ENCODE data around the gene ZNF446. TPM values are rescaled to one million over a fixed set of nuclear protein-coding genes. Genes with fewer than 3 reads are reported as not detected.

The ZNF446 gene
- 13.0 and 16.4 TPM in 2 replicates for total RNA-seq (2013; cell fraction: nucleolus; rRNA removed)
- total RNA-seq (2014; rRNA removed) = 6.5 and 6.9 TPM in 2 replicates
- 2.3 and 2.5 TPM in 2 replicates for total RNA-seq (2014; rRNA removed; fragmentation: Illumina TruSeq; extraction: Trizol)
- 5.6 and 6.0 TPM in 2 replicates for total RNA-seq (2021)
- polyA plus RNA-seq (2011; ENCODE audit: low read depth) = 2.3 TPM
- 1.1 and 3.5 TPM in 2 replicates for polyA plus RNA-seq (2011; rRNA removed)
- polyA plus RNA-seq (2011; cell fraction: cytosol; rRNA removed) = 4.5 and 7.9 TPM in 2 replicates
- 15.2 and 15.6 TPM in 2 replicates for polyA plus RNA-seq (2011; cell fraction: nucleus; rRNA removed)
- 7.6 and 8.0 TPM in 2 replicates for polyA plus RNA-seq (2012)
- 0.63 and 1.6 TPM in 2 replicates for polyA plus RNA-seq (2014; fragmentation: Illumina TruSeq; extraction: Trizol)
- polyA plus RNA-seq (2014; fragmentation: Nextera tagmentation; extraction: Ambion mirVana) = under 1 TPM; 0.14 to 0.49 TPM
- 5.3 and 5.8 TPM in 2 replicates for polyA plus RNA-seq (2014; rRNA removed)
- polyA plus RNA-seq (2016; fragmentation: Nextera tagmentation; extraction: Ambion mirVana) = 1 to 10 TPM; 4.7 to 5.7 TPM
- 3.6 and 6.9 TPM in 2 replicates for polyA minus RNA-seq (2011; rRNA and poly(A)+ RNA removed)
- 3.8 and 4.0 TPM in 2 replicates for polyA minus RNA-seq (2011; cell fraction: cytosol; rRNA and poly(A)+ RNA removed)
- polyA minus RNA-seq (2011; cell fraction: nucleus; rRNA and poly(A)+ RNA removed) = 7.7 and 11.0 TPM in 2 replicates
- percentile 51 among the genes with signal in this experiment for Bru-seq, nascent RNA
- percentile 50 among the genes with signal in this experiment for BruChase-seq, experiment 1, labeled RNA remaining after a 6-hour chase
- BruChase-seq, experiment 2, labeled RNA remaining after a 2-hour chase = percentile 52 among the genes with signal in this experiment
- long read RNA-seq, experiment 1, partial matches to known transcripts = 0 of 4 reads
- long read RNA-seq, experiment 1, other reads (novel, unspliced or antisense) = 4 of 4 reads
- long read RNA-seq, experiment 2, partial matches to known transcripts = 0 of 2 reads
- long read RNA-seq, experiment 2, other reads (novel, unspliced or antisense) = 2 of 2 reads

- POLR2A ChIA-PET = interaction anchor here (0.7 to 1.9 kb wide), 3 partner anchors 13 to 113 kb away, joined by 3 to 5 read pairs (median 5); partner anchors contain the start of genes ZNF324B and ZNF497
- FAIRE-seq = peak; percentile 99
- Histone ChIP-seq H3K79me2 (ENCODE audit: control insufficient read depth, insufficient read depth, low read length) (no peaks in the 10 kb centered on the region; the same call in 1 of the 2 replicates), H3K4me3 (peak within 1 kb of the TSS; percentile 50), H4K20me1 (ENCODE audit: control insufficient read depth, insufficient read depth) (no peaks in the 10 kb centered on the region), H3K9me3 (replicated peaks; ENCODE audit: control insufficient read depth, insufficient read depth, low read length) (no peaks in the 10 kb centered on the region), H3K27me3 (replicated peaks in 1 of 2; ENCODE audit: control insufficient read depth in 2 of 2, insufficient read depth in 2 of 2, low read length in 1 of 2) (no peaks in the 10 kb centered on the region), H3K4me2 (ENCODE audit: control insufficient read depth, insufficient read depth) (peak within 1 kb of the TSS; percentile 89), H3K36me3 (ENCODE audit: control insufficient read depth in 2 of 2, insufficient read depth in 2 of 2, low read length in 1 of 2) (peaks cover 5 to 7% of the 10 kb centered on the region in 2 experiments), H3K4me1 (ENCODE audit: control insufficient read depth, insufficient read depth, low read length) (peaks cover 21% of the 10 kb centered on the region), H3K9ac (ENCODE audit: control insufficient read depth, insufficient read depth, low read length) (peak within 1 kb of the TSS; percentile 82), H2AFZ (ENCODE audit: control insufficient read depth, low read depth, low read length) (peak within 1 kb of the TSS; percentile 81), H3K27ac (ENCODE audit: control insufficient read depth, insufficient read depth) (peak within 1 kb of the TSS; percentile 81)
- CTCF ChIA-PET = no interaction called here
- RAD21 ChIA-PET (ENCODE audit: unreplicated experiment) = interaction anchor here (0.5 to 1.0 kb wide), 3 partner anchors 11 to 13 kb away, joined by 3 to 9 read pairs (median 4); no protein-coding TSS in a partner anchor
- SMC1A ChIA-PET (ENCODE audit: uncharacterized antibody, unreplicated experiment) = interaction anchor here (1.5 kb wide), 1 partner anchor 10 kb away, joined by 4 read pairs; no protein-coding TSS in a partner anchor
- in situ Hi-C loops (cut with MboI) (no loop called here), intact Hi-C loops (cut with micrococcal nuclease; ENCODE audit: unreplicated experiment) (loop anchor here (1.0 kb wide), 1 partner anchor 43 kb away; the partner anchor contains the start of gene ZBTB45)
- peak; percentile 95 for ATAC-seq
- no TSS peak for BruUV-seq (replicated peaks)
- DNase-seq (ENCODE audit: low read depth, low spot score) = peak; percentile 93
- under 1% methylated on average over 64 of the region's 64 CpGs for WGBS (ENCODE audit: insufficient coverage, insufficient replicate concordance, low lambda C conversion rate, missing lambda C conversion rate)
- TF ChIP-seq GATAD2B (conservative IDR thresholded peaks at IDR 0.05; ENCODE audit: low read depth) (peak; percentile 78; the same call in 1 of the 2 replicates), TBL1XR1 (IDR thresholded peaks at IDR 0.05; ENCODE audit: low read depth, low read length) (peak; percentile 56; the same call in 1 of the 2 replicates), IKZF2 (IDR thresholded peaks at IDR 0.05) (peak; percentile 13 to 16; a peak in 1 of 4 replicates), ATF3 (IDR thresholded peaks at IDR 0.05; ENCODE audit: borderline replicate concordance, extremely low read depth, low read depth, low read length) (no peak), LARP7 (IDR thresholded peaks at IDR 0.05) (peak; percentile 50; the same call in 1 of the 2 replicates), CREB1 (IDR thresholded peaks at IDR 0.05; ENCODE audit: low read depth) (peak; percentile 89), POLR2A (IDR thresholded peaks at IDR 0.05; ENCODE audit: low read depth, low read length) (peak; percentile 77), SIN3A (IDR thresholded peaks at IDR 0.05; ENCODE audit: low read depth, low read length) (peak; percentile 89; the same call in 1 of the 2 replicates), SMARCA5 (IDR thresholded peaks at IDR 0.05) (peak; percentile 36; the same call in 1 of the 2 replicates), SUZ12 (IDR thresholded peaks at IDR 0.05; ENCODE audit: unreplicated experiment) (no peak), CHD4 (IDR thresholded peaks at IDR 0.05) (no peak), PAX5 (IDR thresholded peaks at IDR 0.05; ENCODE audit: borderline replicate concordance, low read depth, low read length) (peak; percentile 86; the same call in 1 of the 2 replicates), IRF4 (IDR thresholded peaks at IDR 0.05; ENCODE audit: low read depth, low read length) (no peak), MXI1 (IDR thresholded peaks at IDR 0.05; ENCODE audit: low read depth, low read length) (peak; percentile 98), ESRRA (IDR thresholded peaks at IDR 0.05; ENCODE audit: low read length) (no peak), EZH2 (IDR thresholded peaks at IDR 0.05; ENCODE audit: borderline replicate concordance, control insufficient read depth, low read depth, low read length) (no peak), RFX5 (IDR thresholded peaks at IDR 0.05; ENCODE audit: low read depth, low read length) (peak; percentile 30; the same call in 1 of the 2 replicates), MTA2 (IDR thresholded peaks at IDR 0.05; ENCODE audit: low read depth) (peak; percentile 77), NRF1 (conservative IDR thresholded peaks at IDR 0.05; ENCODE audit: low read depth, low read length) (no peak)
- TF ChIP-seq, protein P1, sequence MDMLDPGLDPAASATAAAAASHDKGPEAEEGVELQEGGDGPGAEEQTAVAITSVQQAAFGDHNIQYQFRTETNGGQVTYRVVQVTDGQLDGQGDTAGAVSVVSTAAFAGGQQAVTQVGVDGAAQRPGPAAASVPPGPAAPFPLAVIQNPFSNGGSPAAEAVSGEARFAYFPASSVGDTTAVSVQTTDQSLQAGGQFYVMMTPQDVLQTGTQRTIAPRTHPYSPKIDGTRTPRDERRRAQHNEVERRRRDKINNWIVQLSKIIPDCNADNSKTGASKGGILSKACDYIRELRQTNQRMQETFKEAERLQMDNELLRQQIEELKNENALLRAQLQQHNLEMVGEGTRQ (IDR thresholded peaks at IDR 0.05; ENCODE audit: borderline replicate concordance, low read depth, low read length) = no peak; the same call in 1 of the 2 replicates
These were observed at the start of gene ZNF446 for GRCh38 chr19:58475714-58476497. Gene ZNF446 (plus strand): TSS chr19:58476352. CDS start chr19:58477219, 867 bp downstream.
